Neural cell (in vitro differentiated cells): ENCODE data around the gene ZNF385D.

Source experiments
- CTCF ChIP-seq: fragments of 450-650 bp; IDR thresholded peaks from 2 replicates; pipeline ENCODE4 v1.5.1; 2014; ENCODE audit warnings: antibody characterized with exemption, mild to moderate bottlenecking, moderate library complexity; ENCODE audit not compliant: poor library complexity, severe bottlenecking
- MXI1 ChIP-seq: fragments of 450-650 bp; conservative IDR thresholded peaks from 2 replicates; pipeline ENCODE4 v1.6.1; 2014; ENCODE audit warnings: antibody characterized with exemption, mild to moderate bottlenecking; ENCODE audit not compliant: poor library complexity, severe bottlenecking

DNA sequence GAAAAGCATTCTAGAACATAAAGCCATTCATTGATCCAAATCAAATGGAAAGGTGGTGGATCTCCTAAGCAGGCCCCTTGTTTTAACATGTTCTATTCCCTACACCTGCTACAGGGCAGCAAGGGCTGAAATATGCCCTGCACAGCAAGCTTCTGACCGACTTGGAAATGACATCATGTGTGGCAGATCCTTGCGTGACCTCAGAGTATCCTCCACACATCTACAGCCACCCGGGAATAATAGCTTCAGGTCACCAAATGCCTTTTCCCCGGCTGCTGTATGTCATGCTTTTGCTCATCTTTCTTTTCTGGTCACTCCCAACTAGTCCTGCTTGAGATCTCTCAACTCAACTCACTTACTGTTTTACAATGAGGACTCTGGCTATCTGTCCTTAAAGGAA lies 158.2 kb downstream of the ZNF385D start:
- TF ChIP-seq MXI1: no peak
- TF ChIP-seq CTCF: no peak
